Lower lobe of right lung (tissue), 2 donors: Measurements from ENCODE around the gene POP4. TPM values are rescaled to one million over a fixed set of nuclear protein-coding genes. Genes with fewer than 3 reads are reported as not detected.
"Not testable (repeated sequence)": the region's sequence is repeated elsewhere in the genome, so short reads cannot be mapped to it uniquely, and the experiment has no call there.

ENCODE experiments used
- ATAC-seq, 2 donors: fragments of 200-7000 bp; cut with Tn5 transposase; one replicate each; pipeline ENCODE4 v1.9.1; 2020 to 2022; ENCODE audit warnings: mild to moderate bottlenecking in 2 of 2, moderate library complexity in 2 of 2
- DNase-seq: peaks from one replicate; pipeline ENCODE4 v3.0.0-alpha.2; 2020
- H3K27ac ChIP-seq: fragments of 200-600 bp; one replicate; pipeline ENCODE4 v1.8.0; 2022
- H3K27me3 ChIP-seq: fragments of 200-600 bp; one replicate; pipeline ENCODE4 v1.8.0; 2022; ENCODE audit warnings: low read depth
- H3K36me3 ChIP-seq: fragments of 200-600 bp; one replicate; pipeline ENCODE4 v1.8.0; 2022; ENCODE audit warnings: mild to moderate bottlenecking
- H3K4me1 ChIP-seq: fragments of 200-600 bp; one replicate; pipeline ENCODE4 v1.8.0; 2022
- H3K4me3 ChIP-seq: fragments of 200-600 bp; one replicate; pipeline ENCODE4 v1.8.0; 2022; ENCODE audit warnings: mild to moderate bottlenecking
- H3K9me3 ChIP-seq: fragments of 200-600 bp; one replicate; pipeline ENCODE4 v1.8.0; 2022
- intact Hi-C: fragments of 100-400 bp; cut with DNase I; formaldehyde crosslinking; loops from one replicate; pipeline ENCODE4 v1.11.0; 2022
- total RNA-seq: library from RNA; stranded (reverse); fragmentation: NEBNext Ultra II Directional; extraction: Animal tissue kit (Norgen Biotek cat#: 25700); gene quantifications from one replicate; pipeline ENCODE4 v1.2.1, GENCODE V29; 2021
- TF ChIP-seq, protein P1 (sequence below): fragments of 200-600 bp; IDR thresholded peaks from one replicate; pipeline ENCODE4 v1.8.0; 2022; ENCODE audit warnings: antibody characterized with exemption, mild to moderate bottlenecking
- donor health status: DM: no; HTN: yes; CAD: no; lungs with severe emphysema.

POP4 gene
- total RNA-seq, 1 donor from 2014 or later: 44.4 TPM

DNA sequence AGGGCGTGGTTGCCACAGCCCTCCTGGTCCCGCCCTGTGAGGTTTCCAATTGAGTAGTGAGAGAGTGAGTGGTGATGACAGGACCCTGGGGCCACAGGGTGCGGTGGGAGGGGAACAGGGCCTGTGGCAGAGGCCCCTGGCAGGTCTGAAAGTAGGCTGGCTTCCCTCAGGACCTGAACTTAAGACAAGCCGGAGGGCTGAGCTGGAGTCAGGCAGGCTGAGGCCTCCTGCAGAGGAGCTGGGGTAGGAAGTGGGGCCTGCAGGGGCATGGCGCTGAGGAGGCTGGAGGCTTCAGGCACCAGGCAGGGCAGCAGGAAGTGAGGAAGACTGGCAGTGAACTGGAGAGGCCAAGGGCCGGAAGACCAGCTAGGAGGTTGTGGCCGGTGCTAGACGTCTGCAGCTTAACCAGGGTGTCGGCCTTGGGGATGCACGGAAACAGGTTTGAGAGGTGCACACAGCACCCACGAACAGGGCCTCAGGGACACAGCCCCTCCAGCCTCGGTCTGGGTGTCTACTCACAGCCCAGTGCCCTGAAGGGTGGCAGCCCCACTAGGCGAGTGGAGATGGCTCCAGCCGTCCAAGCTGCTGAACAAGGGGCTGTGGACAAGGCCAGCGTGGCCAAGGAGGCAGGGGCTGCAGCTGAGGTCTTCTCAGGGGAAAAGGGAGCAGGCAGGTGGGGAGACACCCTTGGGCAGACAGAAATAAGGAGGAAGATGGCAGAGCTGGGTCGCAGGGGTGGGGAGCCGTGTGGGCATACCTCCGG lies 17.8 kb downstream of the POP4 start:
- H3K4me3 ChIP-seq: no peak overlapping the region
- DNase-seq: peak; percentile 25
- no peaks in the 10 kb centered on the region for H3K4me1 ChIP-seq
- H3K27me3 ChIP-seq: no peaks in the 10 kb centered on the region
- intact Hi-C loops: no loop called here
- H3K9me3 ChIP-seq: no peaks in the 10 kb centered on the region
- ATAC-seq: peak; percentile 15 to 26
- no peaks in the 10 kb centered on the region for H3K36me3 ChIP-seq
- TF ChIP-seq, protein P1, sequence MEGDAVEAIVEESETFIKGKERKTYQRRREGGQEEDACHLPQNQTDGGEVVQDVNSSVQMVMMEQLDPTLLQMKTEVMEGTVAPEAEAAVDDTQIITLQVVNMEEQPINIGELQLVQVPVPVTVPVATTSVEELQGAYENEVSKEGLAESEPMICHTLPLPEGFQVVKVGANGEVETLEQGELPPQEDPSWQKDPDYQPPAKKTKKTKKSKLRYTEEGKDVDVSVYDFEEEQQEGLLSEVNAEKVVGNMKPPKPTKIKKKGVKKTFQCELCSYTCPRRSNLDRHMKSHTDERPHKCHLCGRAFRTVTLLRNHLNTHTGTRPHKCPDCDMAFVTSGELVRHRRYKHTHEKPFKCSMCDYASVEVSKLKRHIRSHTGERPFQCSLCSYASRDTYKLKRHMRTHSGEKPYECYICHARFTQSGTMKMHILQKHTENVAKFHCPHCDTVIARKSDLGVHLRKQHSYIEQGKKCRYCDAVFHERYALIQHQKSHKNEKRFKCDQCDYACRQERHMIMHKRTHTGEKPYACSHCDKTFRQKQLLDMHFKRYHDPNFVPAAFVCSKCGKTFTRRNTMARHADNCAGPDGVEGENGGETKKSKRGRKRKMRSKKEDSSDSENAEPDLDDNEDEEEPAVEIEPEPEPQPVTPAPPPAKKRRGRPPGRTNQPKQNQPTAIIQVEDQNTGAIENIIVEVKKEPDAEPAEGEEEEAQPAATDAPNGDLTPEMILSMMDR: no peak
- peak overlapping the region; percentile 24 for H3K27ac ChIP-seq

- Histone ChIP-seq H3K27ac (no peak overlapping the region), H3K4me3 (no peak overlapping the region), H3K4me1 (no peaks in the 10 kb centered on the region), H3K27me3 (no peaks in the 10 kb centered on the region), H3K9me3 (no peaks in the 10 kb centered on the region), H3K36me3 (no peaks in the 10 kb centered on the region)
- ATAC-seq (no peak), DNase-seq (no peak)
- TF ChIP-seq, protein P1: no peak
- intact Hi-C loops: no loop called here
Observed at GRCh38 chr19:29624489-29625185, 18.6 kb downstream of the POP4 start.

- Histone ChIP-seq H3K27ac (no peak overlapping the region), H3K4me3 (no peak overlapping the region), H3K9me3 (no peaks in the 10 kb centered on the region), H3K36me3 (no peaks in the 10 kb centered on the region), H3K4me1 (no peaks in the 10 kb centered on the region), H3K27me3 (no peaks in the 10 kb centered on the region)
- intact Hi-C loops: no loop called here
- TF ChIP-seq, protein P1: no peak
- DNase-seq (peak; percentile 8), ATAC-seq (no peak)
Observed at GRCh38 chr19:29625186-29625651, 19.1 kb downstream of the POP4 start.

DNA sequence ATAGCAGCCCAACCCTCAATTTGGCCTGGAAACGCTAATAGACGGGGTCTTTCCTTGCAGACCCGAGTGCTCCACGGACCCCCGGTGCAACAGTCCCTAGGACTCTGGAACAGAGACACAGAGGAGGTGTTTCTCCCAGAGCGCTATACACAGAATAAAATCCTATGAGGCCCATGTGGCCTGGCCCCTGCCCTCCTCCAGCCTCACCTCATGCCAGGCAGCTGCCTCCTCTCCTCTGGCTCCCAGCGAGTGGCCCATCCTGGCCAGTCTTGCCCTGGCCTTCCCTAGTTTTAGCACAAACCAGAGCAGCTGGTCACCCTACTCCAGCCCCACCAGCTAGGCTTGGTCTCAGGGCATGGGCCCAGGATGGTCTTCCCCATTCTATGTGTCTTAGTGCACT lies 20.3 kb downstream of the POP4 start:
- intact Hi-C loops: no loop called here
- TF ChIP-seq, protein P1: no peak
- DNase-seq: peak; percentile 24

GRCh38 chr19:29626832-29627231 lies 20.7 kb downstream of the POP4 start:
- ATAC-seq, intact Hi-C loops, H3K4me1 ChIP-seq, H3K4me3 ChIP-seq, H3K36me3 ChIP-seq, H3K27ac ChIP-seq, H3K9me3 ChIP-seq, H3K27me3 ChIP-seq: not testable (repeated sequence)
- DNase-seq: peak; percentile 10

More for the DNA sequence above, 20.3 kb downstream of the POP4 start:
- Histone ChIP-seq H3K27ac (no peak overlapping the region), H3K36me3 (no peaks in the 10 kb centered on the region), H3K4me3 (no peak overlapping the region), H3K27me3 (no peaks in the 10 kb centered on the region), H3K9me3 (no peaks in the 10 kb centered on the region), H3K4me1 (no peaks in the 10 kb centered on the region)
- ATAC-seq: no peak
